WERI-Rb-1 (cell line): ENCODE measurements around the gene MAN1B1.
"Not testable (repeated sequence)": the region's sequence is repeated elsewhere in the genome, so short reads cannot be mapped to it uniquely, and the experiment has no call there.

ENCODE experiments used
- DNase-seq: peaks from one replicate; pipeline ENCODE4 v3.0.0-alpha.2; 2020
- H3K27ac ChIP-seq: fragments of 250-450 bp; sonication (Bioruptor Pico); 2 replicates; pipeline ENCODE4 v1.5.1; 2020; ENCODE audit warnings: mild to moderate bottlenecking, moderate library complexity
- H3K27me3 ChIP-seq: fragments of 250-450 bp; sonication (Bioruptor Pico); 2 replicates; pipeline ENCODE4 v1.5.1; 2021; ENCODE audit warnings: mild to moderate bottlenecking, low read depth, moderate library complexity; ENCODE audit not compliant: insufficient read depth, severe bottlenecking
- H3K36me3 ChIP-seq: fragments of 250-450 bp; sonication (Bioruptor Pico); 2 replicates; pipeline ENCODE4 v1.5.1; 2020; ENCODE audit warnings: mild to moderate bottlenecking, moderate library complexity
- H3K4me3 ChIP-seq: 2 replicates; pipeline ENCODE4 v1.5.1; 2011; ENCODE audit warnings: low read depth, mild to moderate bottlenecking, control low read depth, low read length
- H3K9me3 ChIP-seq: fragments of 250-450 bp; sonication (Bioruptor Pico); 2 replicates; pipeline ENCODE4 v1.5.1; 2021; ENCODE audit warnings: mild to moderate bottlenecking, moderate library complexity; ENCODE audit not compliant: severe bottlenecking
- TF ChIP-seq, protein P1 (sequence below): IDR thresholded peaks from 2 replicates; pipeline ENCODE4 v1.5.1; 2011; ENCODE audit warnings: low read depth, mild to moderate bottlenecking, control low read depth, inconsistent platforms, low read length

MAN1B1 gene

DNA sequence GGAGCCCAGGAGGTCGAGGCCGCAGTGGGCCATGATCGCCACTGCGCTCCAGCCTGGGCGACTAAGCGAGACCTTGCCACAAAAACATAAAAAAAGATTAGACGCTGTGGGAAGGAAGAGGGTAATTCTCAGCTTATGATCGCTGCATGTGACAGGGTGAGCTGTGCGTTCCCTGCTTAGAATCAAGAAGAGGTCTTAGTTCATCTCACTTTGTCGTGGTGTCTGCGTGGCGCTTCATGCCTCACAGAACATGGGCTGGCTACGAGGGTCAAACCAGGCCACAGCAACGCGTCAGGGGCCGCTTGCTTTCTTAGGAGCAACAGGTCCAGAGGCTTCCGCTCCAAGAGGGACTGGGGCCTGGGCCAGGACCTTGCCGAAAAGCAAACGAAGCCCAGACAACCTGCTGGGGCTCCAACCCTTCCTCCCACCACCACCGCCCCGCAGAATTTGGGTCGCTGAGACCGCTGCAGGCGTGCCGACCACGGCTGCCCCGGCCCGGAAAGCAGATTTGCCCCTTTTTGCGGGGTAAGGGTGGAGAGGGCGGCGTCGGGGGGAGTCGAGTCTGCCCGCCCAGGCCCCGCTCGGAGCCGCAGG lies 42.2 kb downstream of the MAN1B1 start:
- TF ChIP-seq, protein P1, sequence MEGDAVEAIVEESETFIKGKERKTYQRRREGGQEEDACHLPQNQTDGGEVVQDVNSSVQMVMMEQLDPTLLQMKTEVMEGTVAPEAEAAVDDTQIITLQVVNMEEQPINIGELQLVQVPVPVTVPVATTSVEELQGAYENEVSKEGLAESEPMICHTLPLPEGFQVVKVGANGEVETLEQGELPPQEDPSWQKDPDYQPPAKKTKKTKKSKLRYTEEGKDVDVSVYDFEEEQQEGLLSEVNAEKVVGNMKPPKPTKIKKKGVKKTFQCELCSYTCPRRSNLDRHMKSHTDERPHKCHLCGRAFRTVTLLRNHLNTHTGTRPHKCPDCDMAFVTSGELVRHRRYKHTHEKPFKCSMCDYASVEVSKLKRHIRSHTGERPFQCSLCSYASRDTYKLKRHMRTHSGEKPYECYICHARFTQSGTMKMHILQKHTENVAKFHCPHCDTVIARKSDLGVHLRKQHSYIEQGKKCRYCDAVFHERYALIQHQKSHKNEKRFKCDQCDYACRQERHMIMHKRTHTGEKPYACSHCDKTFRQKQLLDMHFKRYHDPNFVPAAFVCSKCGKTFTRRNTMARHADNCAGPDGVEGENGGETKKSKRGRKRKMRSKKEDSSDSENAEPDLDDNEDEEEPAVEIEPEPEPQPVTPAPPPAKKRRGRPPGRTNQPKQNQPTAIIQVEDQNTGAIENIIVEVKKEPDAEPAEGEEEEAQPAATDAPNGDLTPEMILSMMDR = no peak
- peak; percentile 64 for DNase-seq
- Histone ChIP-seq H3K36me3 (no peaks in the 10 kb centered on the region; the same call in 1 of the 2 replicates), H3K27ac (peak overlapping the region; percentile 88), H3K4me3 (peak overlapping the region; percentile 90), H3K9me3 (no peaks in the 10 kb centered on the region), H3K27me3 (no peaks in the 10 kb centered on the region)

DNA sequence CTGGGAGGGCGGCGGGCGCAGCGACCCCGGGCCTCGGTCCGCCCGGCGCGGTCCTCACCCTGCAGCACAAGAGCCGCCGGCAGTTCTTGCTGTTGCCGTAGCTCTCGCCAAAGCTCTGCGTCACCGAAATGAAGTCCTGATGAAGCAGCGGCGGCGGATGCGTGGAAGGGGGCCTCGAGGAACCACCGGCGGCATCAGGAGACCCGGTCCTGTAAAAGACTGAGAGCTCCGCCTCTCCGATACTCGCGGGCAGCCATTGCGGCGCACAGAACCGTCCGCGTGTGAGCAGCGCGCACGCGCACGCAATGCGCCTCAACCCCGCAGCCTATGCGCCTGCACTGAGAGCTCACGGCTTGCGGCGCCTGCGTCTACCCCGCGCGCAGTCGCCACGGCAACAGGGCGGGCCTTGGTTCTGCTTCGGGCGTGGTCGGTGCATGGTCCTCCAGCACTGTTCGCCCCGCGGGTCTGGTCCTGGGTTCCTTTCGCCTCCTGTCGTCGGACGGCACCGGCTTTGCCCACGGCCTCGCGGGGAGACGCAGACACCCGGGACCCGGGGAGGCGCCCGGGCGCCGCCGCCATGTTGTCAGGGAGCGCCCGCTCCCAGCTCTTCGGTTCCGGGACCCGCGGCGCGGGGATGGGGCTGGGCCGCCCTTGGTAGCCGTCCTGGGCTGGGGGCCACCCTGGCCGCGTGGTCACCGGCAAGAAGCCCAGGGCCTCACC lies 42.8 kb downstream of the MAN1B1 start:
- H3K9me3 ChIP-seq = no peaks in the 10 kb centered on the region
- H3K27ac ChIP-seq = peak overlapping the region; percentile 88
- H3K4me3 ChIP-seq = peak overlapping the region; percentile 90
- TF ChIP-seq, protein P1 = no peak
- no peaks in the 10 kb centered on the region; the same call in 1 of the 2 replicates for H3K36me3 ChIP-seq
- peak; percentile 93 for DNase-seq
- H3K27me3 ChIP-seq = no peaks in the 10 kb centered on the region

DNA sequence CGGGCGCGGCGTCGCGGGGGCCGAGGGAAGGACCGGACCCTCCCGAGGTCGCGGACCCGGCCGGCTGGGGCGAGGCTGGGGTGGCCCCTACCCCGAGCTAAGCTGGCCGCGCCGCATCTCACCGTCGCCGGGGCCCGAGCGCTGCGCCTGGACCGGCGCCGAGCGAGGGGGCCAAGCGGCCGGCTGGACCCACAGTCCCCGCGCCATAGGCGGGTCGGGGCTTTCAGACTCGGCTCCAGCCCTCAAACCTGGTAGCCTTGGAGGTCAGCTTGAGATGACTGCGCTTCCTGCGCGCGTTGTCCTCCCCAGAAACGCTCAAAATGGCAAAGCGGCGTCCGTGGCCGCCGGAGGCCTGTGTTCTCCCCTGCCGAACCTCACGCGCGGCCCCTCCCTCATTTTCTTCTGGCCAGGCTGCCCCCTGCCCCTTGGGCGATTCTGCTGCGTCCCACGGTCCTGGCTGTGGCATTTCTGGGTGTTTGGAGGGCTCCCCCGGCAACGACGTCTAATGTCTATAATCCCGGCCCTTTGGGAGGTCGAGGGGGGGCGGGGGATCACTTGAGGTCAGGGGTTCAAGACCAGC lies 43.5 kb downstream of the MAN1B1 start:
- Histone ChIP-seq H3K9me3 (no peaks in the 10 kb centered on the region), H3K27ac (peak overlapping the region; percentile 88), H3K27me3 (no peaks in the 10 kb centered on the region), H3K36me3 (no peaks in the 10 kb centered on the region; the same call in 1 of the 2 replicates), H3K4me3 (peak overlapping the region; percentile 90)
- TF ChIP-seq, protein P1 = no peak
- DNase-seq = no peak

DNA sequence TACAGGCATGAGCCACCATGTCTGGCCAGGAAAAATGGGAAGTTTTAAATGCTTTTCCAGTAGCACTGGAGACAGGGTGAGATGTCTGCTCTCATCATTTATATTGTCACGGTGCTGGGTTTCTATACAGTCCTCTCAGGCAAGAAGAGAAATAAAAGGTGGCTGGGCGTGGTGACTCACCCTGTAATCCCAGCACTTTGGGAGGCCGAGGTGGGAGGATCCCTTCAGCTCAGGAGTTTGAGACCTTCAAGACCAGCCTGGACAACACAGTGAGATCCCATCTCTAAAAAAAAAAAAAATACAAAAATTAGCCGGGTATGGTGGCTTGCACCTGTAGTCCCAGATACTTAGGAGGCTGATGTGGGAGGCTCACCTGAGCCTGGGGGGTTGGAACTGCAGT lies 47.4 kb downstream of the MAN1B1 start:
- no peaks in the 10 kb centered on the region; the same call in 1 of the 2 replicates for H3K36me3 ChIP-seq
- TF ChIP-seq, protein P1 = no peak
- H3K27ac ChIP-seq = no peak overlapping the region
- no peaks in the 10 kb centered on the region for H3K9me3 ChIP-seq
- peaks cover 6% of the 10 kb centered on the region for H3K27me3 ChIP-seq
- H3K4me3 ChIP-seq = no peak overlapping the region
- no peak for DNase-seq

DNA sequence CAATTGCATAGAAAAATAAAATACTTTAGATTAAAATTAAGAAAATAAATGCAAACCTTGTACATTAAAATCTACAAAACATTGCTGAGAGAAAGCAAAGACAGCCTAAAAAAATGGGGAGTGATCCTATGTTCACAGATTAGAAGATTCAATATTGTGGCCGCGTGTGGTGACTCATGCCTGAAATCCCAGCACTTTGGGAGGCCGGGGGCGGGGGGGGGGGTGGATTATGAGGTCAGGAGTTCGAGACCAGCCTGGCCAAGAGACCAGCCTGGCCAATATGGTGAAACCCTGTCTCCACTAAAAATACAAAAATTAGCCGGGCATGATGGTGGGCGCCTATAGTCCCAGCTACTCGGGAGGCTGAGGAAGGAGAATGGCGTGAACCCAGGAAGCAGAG lies 48.4 kb downstream of the MAN1B1 start:
- not testable (repeated sequence) for DNase-seq, H3K36me3 ChIP-seq, H3K4me3 ChIP-seq, H3K27ac ChIP-seq, H3K9me3 ChIP-seq
- H3K27me3 ChIP-seq = peaks cover 12% of the 10 kb centered on the region

DNA sequence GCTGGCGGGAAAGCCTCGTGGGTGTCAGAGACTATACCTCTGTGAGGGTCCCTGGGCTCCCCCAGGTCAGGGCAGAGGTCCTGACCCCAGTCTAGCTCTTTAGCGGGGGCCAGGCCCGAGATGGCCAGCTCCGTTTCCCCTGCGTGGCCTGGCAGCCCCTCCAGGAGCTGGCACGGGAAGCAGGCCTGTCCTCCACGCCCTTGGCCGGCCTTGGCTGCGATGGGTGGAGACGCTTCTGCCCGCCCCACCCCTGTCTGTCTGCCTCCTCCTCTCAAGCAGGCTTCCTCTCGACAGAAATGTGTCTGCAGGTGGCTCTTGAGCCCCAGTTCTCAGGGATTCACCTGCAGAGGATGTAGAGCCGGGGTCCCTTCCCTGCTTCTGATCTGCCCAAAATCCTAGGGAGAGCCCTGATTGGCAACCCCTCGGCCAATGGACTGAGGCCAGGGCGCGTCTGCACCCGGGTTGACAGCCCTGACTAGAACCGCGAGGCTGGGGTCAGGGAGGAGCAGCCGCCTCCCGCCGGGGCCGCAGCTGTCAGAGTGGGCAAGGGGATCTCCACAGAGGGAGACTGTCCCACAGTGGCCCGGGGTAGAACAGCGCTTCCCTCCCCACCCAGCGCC lies 49.6 kb downstream of the MAN1B1 start:
- Histone ChIP-seq H3K27ac (no peak overlapping the region), H3K9me3 (no peaks in the 10 kb centered on the region), H3K4me3 (no peak overlapping the region), H3K27me3 (peaks cover 12% of the 10 kb centered on the region), H3K36me3 (no peaks in the 10 kb centered on the region)
- no peak for DNase-seq
- TF ChIP-seq, protein P1 = no peak
